GM23248 (cell line): Measurements from ENCODE around the gene HLA-DRA.

Experiments used
- EZH2 ChIP-seq: fragments of 200-600 bp; sonication (generic); IDR thresholded peaks from 2 replicates; pipeline ENCODE4 v1.6.1; 2018; ENCODE audit warnings: antibody characterized with exemption, mild to moderate bottlenecking; ENCODE audit not compliant: insufficient read depth, poor library complexity, severe bottlenecking
- EZH2phosphoT487 ChIP-seq: fragments of 200-600 bp; sonication (generic); IDR thresholded peaks from 2 replicates; pipeline ENCODE4 v1.6.1; 2018; ENCODE audit warnings: antibody characterized with exemption, moderate library complexity, mild to moderate bottlenecking, low read depth; ENCODE audit not compliant: insufficient read depth

GRCh38 chr6:32397252-32397920 is 42.3 kb upstream of the HLA-DRA start:
- TF ChIP-seq EZH2, result no peak
- TF ChIP-seq EZH2phosphoT487, result no peak
